Neural progenitor cell (in vitro differentiated cells): Measurements from ENCODE around the gene ENOX2. TPM values are rescaled to one million over a fixed set of nuclear protein-coding genes. Genes with fewer than 3 reads are reported as not detected.

Experiments used
- DNase-seq: peaks from one replicate; pipeline ENCODE4 v3.0.0-alpha.2; 2016; ENCODE audit warnings: low spot score
- H2AFZ ChIP-seq: fragments of 200-600 bp; sonication (generic); replicated peaks from 2 replicates; pipeline ENCODE4 v1.6.1; 2016; ENCODE audit warnings: antibody characterized with exemption
- H3F3A ChIP-seq: fragments of 200-600 bp; sonication (generic); 2 replicates; pipeline ENCODE4 v1.6.1; 2016; ENCODE audit warnings: antibody characterized with exemption, low read depth
- H3K27ac ChIP-seq: fragments of 200-600 bp; sonication (generic); 2 replicates; pipeline ENCODE4 v1.5.1; 2016; ENCODE audit warnings: mild to moderate bottlenecking
- H3K27me3 ChIP-seq: fragments of 200-600 bp; sonication (generic); 2 replicates; pipeline ENCODE4 v1.6.1; 2016; ENCODE audit warnings: mild to moderate bottlenecking, moderate library complexity
- H3K36me3 ChIP-seq: fragments of 200-600 bp; sonication (generic); 2 replicates; pipeline ENCODE4 v1.5.1; 2016
- H3K4me1 ChIP-seq: fragments of 200-600 bp; sonication (generic); 2 replicates; pipeline ENCODE4 v1.6.1; 2016; ENCODE audit warnings: mixed run types
- H3K4me2 ChIP-seq: fragments of 200-600 bp; sonication (generic); 2 replicates; pipeline ENCODE4 v1.6.1; 2016
- H3K4me3 ChIP-seq: fragments of 200-600 bp; sonication (generic); 2 replicates; pipeline ENCODE4 v1.5.1; 2016
- H3K79me2 ChIP-seq: fragments of 200-600 bp; sonication (generic); 2 replicates; pipeline ENCODE4 v1.6.1; 2016; ENCODE audit warnings: low read depth
- H3K9ac ChIP-seq: fragments of 200-600 bp; sonication (generic); 2 replicates; pipeline ENCODE4 v1.6.1; 2016
- H3K9me3 ChIP-seq: fragments of 200-600 bp; sonication (generic); 2 replicates; pipeline ENCODE4 v1.5.1; 2016; ENCODE audit warnings: low read depth
- H4K20me1 ChIP-seq: fragments of 200-600 bp; sonication (generic); 2 replicates; pipeline ENCODE4 v1.6.1; 2016; ENCODE audit warnings: low read depth
- H3K27ac Mint-ChIP-seq: 3 replicates; pipeline ENCODE4 v1.8.0; 2021; ENCODE audit warnings: mixed read lengths
- H3K27me3 Mint-ChIP-seq: 2 replicates; pipeline ENCODE4 v1.8.0; 2022; ENCODE audit warnings: low read depth, mild to moderate bottlenecking, inconsistent platforms, moderate library complexity, mixed read lengths; ENCODE audit not compliant: insufficient read depth
- H3K36me3 Mint-ChIP-seq: 3 replicates; pipeline ENCODE4 v1.8.0; 2021; ENCODE audit warnings: mixed read lengths
- H3K4me1 Mint-ChIP-seq: 3 replicates; pipeline ENCODE4 v1.8.0; 2021; ENCODE audit warnings: mixed read lengths
- H3K4me3 Mint-ChIP-seq: 3 replicates; pipeline ENCODE4 v1.8.0; 2021; ENCODE audit warnings: mild to moderate bottlenecking, moderate library complexity, mixed read lengths
- H3K9me3 Mint-ChIP-seq: 3 replicates; pipeline ENCODE4 v1.8.0; 2020; ENCODE audit warnings: mixed read lengths
- EZH2 ChIP-seq: fragments of 200-600 bp; sonication (generic); IDR thresholded peaks from 2 replicates; pipeline ENCODE4 v1.6.1; 2017; ENCODE audit warnings: antibody characterized with exemption, mild to moderate bottlenecking, moderate library complexity
- EZH2phosphoT487 ChIP-seq: fragments of 200-600 bp; sonication (generic); IDR thresholded peaks from 2 replicates; pipeline ENCODE4 v1.6.1; 2017; ENCODE audit warnings: antibody characterized with exemption
- total RNA-seq: library from RNA; depleted of rRNA; stranded (reverse); fragments of >200 nt; gene quantifications from 2 replicates; pipeline ENCODE4 v1.2.3, GENCODE V29; 2015; ENCODE audit warnings: low replicate concordance
- TF ChIP-seq, protein P1 (sequence below): fragments of 200-600 bp; sonication (generic); IDR thresholded peaks from 2 replicates; pipeline ENCODE4 v1.5.1; 2017; ENCODE audit warnings: antibody characterized with exemption, mild to moderate bottlenecking

ENOX2 gene
- total RNA-seq, 1 donor from 2014 or later, result 12.5 TPM

DNA sequence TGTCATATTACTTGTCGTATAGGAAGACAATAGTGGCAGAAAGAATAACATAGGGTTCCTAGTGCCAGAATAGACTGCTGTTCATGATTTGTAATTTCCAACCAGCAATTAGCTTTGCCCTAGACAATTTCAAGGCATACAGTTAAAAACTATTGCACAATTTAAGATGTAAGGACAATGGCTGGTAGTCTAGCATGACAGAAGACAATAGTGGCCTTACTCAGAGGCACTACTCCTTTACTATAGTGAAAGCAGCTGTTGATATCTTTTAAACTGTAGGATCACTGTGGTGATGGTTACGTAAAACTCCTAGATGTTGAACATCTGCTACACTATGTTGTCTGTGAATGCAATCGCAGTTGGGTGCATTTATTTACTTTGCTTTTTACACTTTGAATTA lies 266.7 kb downstream of the ENOX2 start:
- H3K27ac Mint-ChIP-seq, result no peak overlapping the region
- no peak overlapping the region for H3K4me3 Mint-ChIP-seq
- no peaks in the 10 kb centered on the region for H3K36me3 ChIP-seq
- H3F3A ChIP-seq, result no peaks in the 10 kb centered on the region
- no peak overlapping the region for H3K9ac ChIP-seq
- H3K27me3 Mint-ChIP-seq, result no peaks in the 10 kb centered on the region
- no peaks in the 10 kb centered on the region for H3K27me3 ChIP-seq
- DNase-seq, result no peak
- H3K4me1 ChIP-seq, result no peaks in the 10 kb centered on the region
- no peaks in the 10 kb centered on the region for H3K79me2 ChIP-seq
- H2AFZ ChIP-seq, result no peak overlapping the region
- no peaks in the 10 kb centered on the region for H3K36me3 Mint-ChIP-seq
- H3K27ac ChIP-seq, result no peak overlapping the region
- H3K4me2 ChIP-seq, result no peak overlapping the region
- TF ChIP-seq, protein P1, sequence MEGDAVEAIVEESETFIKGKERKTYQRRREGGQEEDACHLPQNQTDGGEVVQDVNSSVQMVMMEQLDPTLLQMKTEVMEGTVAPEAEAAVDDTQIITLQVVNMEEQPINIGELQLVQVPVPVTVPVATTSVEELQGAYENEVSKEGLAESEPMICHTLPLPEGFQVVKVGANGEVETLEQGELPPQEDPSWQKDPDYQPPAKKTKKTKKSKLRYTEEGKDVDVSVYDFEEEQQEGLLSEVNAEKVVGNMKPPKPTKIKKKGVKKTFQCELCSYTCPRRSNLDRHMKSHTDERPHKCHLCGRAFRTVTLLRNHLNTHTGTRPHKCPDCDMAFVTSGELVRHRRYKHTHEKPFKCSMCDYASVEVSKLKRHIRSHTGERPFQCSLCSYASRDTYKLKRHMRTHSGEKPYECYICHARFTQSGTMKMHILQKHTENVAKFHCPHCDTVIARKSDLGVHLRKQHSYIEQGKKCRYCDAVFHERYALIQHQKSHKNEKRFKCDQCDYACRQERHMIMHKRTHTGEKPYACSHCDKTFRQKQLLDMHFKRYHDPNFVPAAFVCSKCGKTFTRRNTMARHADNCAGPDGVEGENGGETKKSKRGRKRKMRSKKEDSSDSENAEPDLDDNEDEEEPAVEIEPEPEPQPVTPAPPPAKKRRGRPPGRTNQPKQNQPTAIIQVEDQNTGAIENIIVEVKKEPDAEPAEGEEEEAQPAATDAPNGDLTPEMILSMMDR, result no peak
- TF ChIP-seq EZH2phosphoT487, result no peak
- TF ChIP-seq EZH2, result no peak
- H3K4me3 ChIP-seq, result no peak overlapping the region
- H3K9me3 Mint-ChIP-seq, result no peaks in the 10 kb centered on the region
- H4K20me1 ChIP-seq, result no peaks in the 10 kb centered on the region
- H3K9me3 ChIP-seq, result no peaks in the 10 kb centered on the region
- H3K4me1 Mint-ChIP-seq, result peaks cover 3% of the 10 kb centered on the region

DNA sequence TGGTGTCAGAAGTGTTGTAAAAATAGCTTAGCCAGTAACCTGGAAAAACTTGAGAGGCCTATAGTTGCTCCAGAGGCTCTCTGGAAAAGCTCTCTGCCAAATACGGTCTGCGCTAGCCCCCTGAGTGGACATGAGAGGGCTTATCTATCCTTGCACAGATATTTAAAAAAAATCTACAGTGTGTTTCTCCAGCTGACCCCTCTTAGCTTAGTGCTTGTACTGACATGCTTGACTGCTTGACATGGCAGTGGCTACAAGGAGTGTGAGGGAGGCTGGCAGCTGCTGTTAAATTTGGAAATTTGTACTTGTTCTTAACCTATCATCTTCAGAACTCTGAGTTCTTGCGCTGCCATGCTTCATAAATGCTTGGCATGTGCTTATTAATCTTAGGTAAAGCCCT lies 272.0 kb downstream of the ENOX2 start:
- no peak overlapping the region for H3K4me2 ChIP-seq
- no peaks in the 10 kb centered on the region for H3F3A ChIP-seq
- TF ChIP-seq EZH2 (no peak), EZH2phosphoT487 (no peak)
- TF ChIP-seq, protein P1, result no peak
- Mint-ChIP-seq H3K27ac (no peak overlapping the region), H3K9me3 (no peaks in the 10 kb centered on the region), H3K36me3 (peaks cover 1% of the 10 kb centered on the region), H3K4me3 (no peak overlapping the region), H3K27me3 (peaks cover 2% of the 10 kb centered on the region), H3K4me1 (peaks cover 20% of the 10 kb centered on the region)
- no peaks in the 10 kb centered on the region for H4K20me1 ChIP-seq
- no peaks in the 10 kb centered on the region for H3K79me2 ChIP-seq
- no peaks in the 10 kb centered on the region for H3K4me1 ChIP-seq
- H3K4me3 ChIP-seq, result no peak overlapping the region
- H3K9ac ChIP-seq, result no peak overlapping the region
- no peak overlapping the region for H3K27ac ChIP-seq
- no peak for DNase-seq
- H3K36me3 ChIP-seq, result no peaks in the 10 kb centered on the region
- no peaks in the 10 kb centered on the region for H3K9me3 ChIP-seq
- no peaks in the 10 kb centered on the region for H3K27me3 ChIP-seq
- no peak overlapping the region for H2AFZ ChIP-seq

DNA sequence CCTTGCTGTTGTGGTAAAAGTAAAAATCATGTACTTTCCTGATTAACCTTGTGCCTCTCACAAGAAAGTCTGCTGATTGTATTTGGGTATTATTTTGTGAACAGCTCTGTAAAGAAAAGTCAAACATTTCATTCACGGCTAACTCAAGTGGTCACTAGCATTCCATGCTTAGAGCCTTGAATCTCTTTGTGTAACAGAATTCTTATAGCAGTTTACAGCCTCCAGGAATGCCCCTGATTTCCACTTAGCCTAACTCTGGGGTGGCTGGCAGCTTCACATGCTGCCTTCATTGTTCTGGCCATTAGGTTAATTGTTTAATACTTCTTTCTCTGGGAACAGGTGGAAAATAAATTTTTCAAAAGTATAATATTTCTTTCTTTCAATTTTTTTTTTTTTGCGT lies 274.5 kb downstream of the ENOX2 start:
- peak; percentile 25 for DNase-seq
- no peak overlapping the region for H3K27ac Mint-ChIP-seq
- H3K4me1 Mint-ChIP-seq, result peaks cover 35% of the 10 kb centered on the region

DNA sequence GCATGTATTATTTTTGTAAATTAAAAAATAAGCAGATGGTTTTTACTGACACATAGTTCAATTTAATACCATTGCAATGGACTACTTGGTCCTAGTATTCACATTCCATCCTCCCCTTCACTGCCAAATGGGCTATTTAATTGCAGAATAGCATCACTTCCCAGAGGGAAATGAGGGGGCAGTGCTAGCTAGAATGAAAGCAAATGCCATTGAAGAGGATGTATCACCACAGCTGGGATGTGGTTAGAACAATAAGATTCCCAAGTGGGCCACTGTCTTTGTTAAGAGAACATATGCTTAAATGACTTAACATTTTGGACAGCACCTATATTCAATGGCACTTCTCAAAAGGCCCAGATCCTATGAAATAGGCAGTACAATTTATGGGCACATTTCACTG lies 276.5 kb downstream of the ENOX2 start:
- H3K4me3 ChIP-seq, result no peak overlapping the region
- H4K20me1 ChIP-seq, result no peaks in the 10 kb centered on the region
- no peak overlapping the region for H2AFZ ChIP-seq
- H3K9ac ChIP-seq, result no peak overlapping the region
- no peak for DNase-seq
- Mint-ChIP-seq H3K9me3 (no peaks in the 10 kb centered on the region), H3K36me3 (peaks cover 1% of the 10 kb centered on the region), H3K27ac (no peak overlapping the region), H3K4me3 (no peak overlapping the region), H3K4me1 (peaks cover 33% of the 10 kb centered on the region), H3K27me3 (peaks cover 2% of the 10 kb centered on the region)
- no peaks in the 10 kb centered on the region for H3K36me3 ChIP-seq
- H3K4me2 ChIP-seq, result no peak overlapping the region
- H3K4me1 ChIP-seq, result no peaks in the 10 kb centered on the region
- H3K9me3 ChIP-seq, result no peaks in the 10 kb centered on the region
- no peak overlapping the region for H3K27ac ChIP-seq
- no peaks in the 10 kb centered on the region for H3K27me3 ChIP-seq
- no peaks in the 10 kb centered on the region for H3F3A ChIP-seq
- TF ChIP-seq, protein P1, result no peak
- TF ChIP-seq EZH2 (no peak), EZH2phosphoT487 (no peak)
- H3K79me2 ChIP-seq, result no peaks in the 10 kb centered on the region

More for the DNA sequence above, 274.5 kb downstream of the ENOX2 start:
- H3K4me2 ChIP-seq, result no peak overlapping the region
- Mint-ChIP-seq H3K36me3 (peaks cover 1% of the 10 kb centered on the region), H3K9me3 (no peaks in the 10 kb centered on the region), H3K27me3 (peaks cover 2% of the 10 kb centered on the region), H3K4me3 (no peak overlapping the region)
- H3K27ac ChIP-seq, result no peak overlapping the region
- no peak overlapping the region for H3K4me3 ChIP-seq
- H2AFZ ChIP-seq, result no peak overlapping the region
- no peaks in the 10 kb centered on the region for H3K27me3 ChIP-seq
- H3K9me3 ChIP-seq, result no peaks in the 10 kb centered on the region
- TF ChIP-seq EZH2 (no peak), EZH2phosphoT487 (no peak)
- H3K9ac ChIP-seq, result no peak overlapping the region
- no peaks in the 10 kb centered on the region for H3K79me2 ChIP-seq
- H3K4me1 ChIP-seq, result no peaks in the 10 kb centered on the region
- H3F3A ChIP-seq, result no peaks in the 10 kb centered on the region
- H3K36me3 ChIP-seq, result no peaks in the 10 kb centered on the region
- H4K20me1 ChIP-seq, result no peaks in the 10 kb centered on the region
